ENCODE measurements around the gene IKZF3.
"Not testable (repeated sequence)": the region's sequence is repeated elsewhere in the genome, so short reads cannot be mapped to it uniquely, and the experiment has no call there.

IKZF3 gene

GRCh38 chr17:39754161-39754957 is 109.8 kb downstream of the IKZF3 start:
- DNase-seq, result peak; percentile 89

GRCh38 chr17:39753514-39754160 is 110.5 kb downstream of the IKZF3 start:
- DNase-seq, result peak; percentile 71

- DNase-seq, result no peak
These were observed 111.8 kb downstream of the IKZF3 start for GRCh38 chr17:39752241-39752881.

- DNase-seq, result no peak
These were observed 112.5 kb downstream of the IKZF3 start for GRCh38 chr17:39751637-39752036.

GRCh38 chr17:39751016-39751543 is 113.0 kb downstream of the IKZF3 start:
- DNase-seq, result no peak

GRCh38 chr17:39750131-39751015 is 113.7 kb downstream of the IKZF3 start:
- DNase-seq, result peak; percentile 22

- not testable (repeated sequence) for DNase-seq
These were observed 115.6 kb downstream of the IKZF3 start for GRCh38 chr17:39748444-39749034.

- no peak for DNase-seq
These were observed 116.4 kb downstream of the IKZF3 start for GRCh38 chr17:39747745-39748144.

- DNase-seq, result no peak
These were observed 118.0 kb downstream of the IKZF3 start for GRCh38 chr17:39746145-39746461.

GRCh38 chr17:39745335-39746144 is 118.6 kb downstream of the IKZF3 start:
- DNase-seq, result no peak

- no peak for DNase-seq
These were observed 119.3 kb downstream of the IKZF3 start for GRCh38 chr17:39744836-39745215.

- DNase-seq, result no peak
These were observed 119.9 kb downstream of the IKZF3 start for GRCh38 chr17:39744075-39744835.

GRCh38 chr17:39742856-39743436 is 121.2 kb downstream of the IKZF3 start:
- no peak for DNase-seq

- DNase-seq, result no peak
These were observed 121.8 kb downstream of the IKZF3 start for GRCh38 chr17:39742126-39742855.

GRCh38 chr17:39740357-39741111 is 123.6 kb downstream of the IKZF3 start:
- DNase-seq, result peak; percentile 66

- peak; percentile 52 for DNase-seq
These were observed 124.2 kb downstream of the IKZF3 start for GRCh38 chr17:39739885-39740356.

GRCh38 chr17:39738983-39739884 is 124.9 kb downstream of the IKZF3 start:
- peak; percentile 76 for DNase-seq

- peak; percentile 83 for DNase-seq
These were observed 125.6 kb downstream of the IKZF3 start for GRCh38 chr17:39738568-39738901.
